SHP77 (cell line): ENCODE measurements around the gene IFNG.

Experiments
- DNase-seq, 2 experiments: peaks; one replicate each; lab custom pipeline; 2025; lab: John Stamatoyannopoulos, UW

The IFNG gene

GRCh38 chr12:68115281-68115680 lies 44.3 kb downstream of the IFNG start:
- DNase-seq = no peak

- no peak for DNase-seq
These were observed 44.9 kb downstream of the IFNG start for GRCh38 chr12:68114606-68115005.

- no peak for DNase-seq
These were observed 45.9 kb downstream of the IFNG start for GRCh38 chr12:68113644-68114043.

- no peak for DNase-seq
These were observed 47.5 kb downstream of the IFNG start for GRCh38 chr12:68111995-68112394.

GRCh38 chr12:68109444-68110217 lies 49.9 kb downstream of the IFNG start:
- no peak for DNase-seq

- no peak for DNase-seq
These were observed 50.5 kb downstream of the IFNG start for GRCh38 chr12:68109001-68109400.

GRCh38 chr12:68106660-68107059 lies 52.9 kb downstream of the IFNG start:
- DNase-seq = no peak

- no peak for DNase-seq
These were observed 53.4 kb downstream of the IFNG start for GRCh38 chr12:68106160-68106559.
